ENCODE data around the gene LYPD1.

DNA sequence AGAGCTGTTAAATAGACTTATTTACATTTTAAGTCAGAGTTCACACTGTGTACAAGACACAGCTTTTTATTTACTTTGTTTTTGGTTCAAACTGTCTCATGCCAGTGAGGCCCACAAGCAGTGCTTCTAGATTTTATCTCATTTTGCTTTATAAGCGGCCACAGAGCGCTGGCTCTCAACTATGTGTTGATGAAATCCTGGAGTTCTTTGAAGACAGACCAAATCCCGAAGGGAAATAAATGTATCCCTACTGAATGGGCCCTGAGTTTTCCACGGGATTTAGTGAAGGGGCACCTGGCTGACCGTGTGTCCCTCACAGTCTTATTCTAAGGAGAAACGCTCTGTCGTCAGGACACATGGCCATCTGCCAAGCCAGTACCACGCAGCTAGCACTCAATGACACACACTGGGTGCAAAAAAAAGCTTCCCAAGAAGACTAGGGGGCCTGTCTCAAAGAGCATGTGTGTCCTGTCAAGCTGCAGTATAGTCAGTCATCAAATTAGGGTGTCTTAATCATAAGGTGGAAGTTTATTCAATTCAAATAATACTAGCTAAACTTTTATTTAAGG lies 23.4 kb downstream of the LYPD1 start:
- TF ChIP-seq, protein P1, sequence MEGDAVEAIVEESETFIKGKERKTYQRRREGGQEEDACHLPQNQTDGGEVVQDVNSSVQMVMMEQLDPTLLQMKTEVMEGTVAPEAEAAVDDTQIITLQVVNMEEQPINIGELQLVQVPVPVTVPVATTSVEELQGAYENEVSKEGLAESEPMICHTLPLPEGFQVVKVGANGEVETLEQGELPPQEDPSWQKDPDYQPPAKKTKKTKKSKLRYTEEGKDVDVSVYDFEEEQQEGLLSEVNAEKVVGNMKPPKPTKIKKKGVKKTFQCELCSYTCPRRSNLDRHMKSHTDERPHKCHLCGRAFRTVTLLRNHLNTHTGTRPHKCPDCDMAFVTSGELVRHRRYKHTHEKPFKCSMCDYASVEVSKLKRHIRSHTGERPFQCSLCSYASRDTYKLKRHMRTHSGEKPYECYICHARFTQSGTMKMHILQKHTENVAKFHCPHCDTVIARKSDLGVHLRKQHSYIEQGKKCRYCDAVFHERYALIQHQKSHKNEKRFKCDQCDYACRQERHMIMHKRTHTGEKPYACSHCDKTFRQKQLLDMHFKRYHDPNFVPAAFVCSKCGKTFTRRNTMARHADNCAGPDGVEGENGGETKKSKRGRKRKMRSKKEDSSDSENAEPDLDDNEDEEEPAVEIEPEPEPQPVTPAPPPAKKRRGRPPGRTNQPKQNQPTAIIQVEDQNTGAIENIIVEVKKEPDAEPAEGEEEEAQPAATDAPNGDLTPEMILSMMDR (conservative IDR thresholded peaks at IDR 0.05; ENCODE audit: low read depth in 2 of 2), result no peak
- TF ChIP-seq EZH2 (IDR thresholded peaks at IDR 0.05; ENCODE audit: low read depth, unreplicated experiment), result no peak
- TF ChIP-seq STAT1 (IDR thresholded peaks at IDR 0.05; ENCODE audit: unreplicated experiment), result no peak
- TF ChIP-seq, protein P2, sequence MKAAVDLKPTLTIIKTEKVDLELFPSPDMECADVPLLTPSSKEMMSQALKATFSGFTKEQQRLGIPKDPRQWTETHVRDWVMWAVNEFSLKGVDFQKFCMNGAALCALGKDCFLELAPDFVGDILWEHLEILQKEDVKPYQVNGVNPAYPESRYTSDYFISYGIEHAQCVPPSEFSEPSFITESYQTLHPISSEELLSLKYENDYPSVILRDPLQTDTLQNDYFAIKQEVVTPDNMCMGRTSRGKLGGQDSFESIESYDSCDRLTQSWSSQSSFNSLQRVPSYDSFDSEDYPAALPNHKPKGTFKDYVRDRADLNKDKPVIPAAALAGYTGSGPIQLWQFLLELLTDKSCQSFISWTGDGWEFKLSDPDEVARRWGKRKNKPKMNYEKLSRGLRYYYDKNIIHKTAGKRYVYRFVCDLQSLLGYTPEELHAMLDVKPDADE (IDR thresholded peaks at IDR 0.05), result no peak
- TF ChIP-seq ZNF114 (CRISPR knock-in tag; IDR thresholded peaks at IDR 0.05), result no peak
- TF ChIP-seq POLR2AphosphoS5 (IDR thresholded peaks at IDR 0.05; ENCODE audit: low read depth), result no peak
- TF ChIP-seq CREB1 (CRISPR knock-in tag; IDR thresholded peaks at IDR 0.05; ENCODE audit: low read depth), result no peak
- no peak for TF ChIP-seq NANOG (IDR thresholded peaks at IDR 0.05; ENCODE audit: borderline replicate concordance)
- TF ChIP-seq, protein P3, sequence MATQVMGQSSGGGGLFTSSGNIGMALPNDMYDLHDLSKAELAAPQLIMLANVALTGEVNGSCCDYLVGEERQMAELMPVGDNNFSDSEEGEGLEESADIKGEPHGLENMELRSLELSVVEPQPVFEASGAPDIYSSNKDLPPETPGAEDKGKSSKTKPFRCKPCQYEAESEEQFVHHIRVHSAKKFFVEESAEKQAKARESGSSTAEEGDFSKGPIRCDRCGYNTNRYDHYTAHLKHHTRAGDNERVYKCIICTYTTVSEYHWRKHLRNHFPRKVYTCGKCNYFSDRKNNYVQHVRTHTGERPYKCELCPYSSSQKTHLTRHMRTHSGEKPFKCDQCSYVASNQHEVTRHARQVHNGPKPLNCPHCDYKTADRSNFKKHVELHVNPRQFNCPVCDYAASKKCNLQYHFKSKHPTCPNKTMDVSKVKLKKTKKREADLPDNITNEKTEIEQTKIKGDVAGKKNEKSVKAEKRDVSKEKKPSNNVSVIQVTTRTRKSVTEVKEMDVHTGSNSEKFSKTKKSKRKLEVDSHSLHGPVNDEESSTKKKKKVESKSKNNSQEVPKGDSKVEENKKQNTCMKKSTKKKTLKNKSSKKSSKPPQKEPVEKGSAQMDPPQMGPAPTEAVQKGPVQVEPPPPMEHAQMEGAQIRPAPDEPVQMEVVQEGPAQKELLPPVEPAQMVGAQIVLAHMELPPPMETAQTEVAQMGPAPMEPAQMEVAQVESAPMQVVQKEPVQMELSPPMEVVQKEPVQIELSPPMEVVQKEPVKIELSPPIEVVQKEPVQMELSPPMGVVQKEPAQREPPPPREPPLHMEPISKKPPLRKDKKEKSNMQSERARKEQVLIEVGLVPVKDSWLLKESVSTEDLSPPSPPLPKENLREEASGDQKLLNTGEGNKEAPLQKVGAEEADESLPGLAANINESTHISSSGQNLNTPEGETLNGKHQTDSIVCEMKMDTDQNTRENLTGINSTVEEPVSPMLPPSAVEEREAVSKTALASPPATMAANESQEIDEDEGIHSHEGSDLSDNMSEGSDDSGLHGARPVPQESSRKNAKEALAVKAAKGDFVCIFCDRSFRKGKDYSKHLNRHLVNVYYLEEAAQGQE (IDR thresholded peaks at IDR 0.05; ENCODE audit: unreplicated experiment), result no peak
- no peak for TF ChIP-seq JUNB (IDR thresholded peaks at IDR 0.05; ENCODE audit: unreplicated experiment)
